ENCODE measurements around the gene CTCF.

Gene CTCF

DNA sequence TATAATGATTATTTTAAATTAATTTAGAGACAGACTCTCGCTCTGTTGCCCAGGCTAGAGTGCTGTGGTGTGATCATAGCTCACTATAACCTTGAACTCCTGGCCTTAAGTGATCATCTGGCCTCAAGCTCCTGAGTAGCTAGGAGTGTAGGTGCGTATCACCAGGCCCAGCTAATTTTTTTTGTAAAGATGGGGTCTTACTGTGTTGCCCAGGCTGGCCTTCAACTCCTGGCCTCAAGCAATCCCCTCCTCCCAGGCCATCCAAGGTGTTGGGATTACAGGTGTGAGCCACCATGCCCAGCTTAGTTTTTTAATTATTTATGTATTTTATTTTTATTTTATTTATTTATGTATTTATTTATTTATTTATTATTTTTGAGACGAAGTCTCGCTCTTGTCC, 17.9 kb downstream of the CTCF start:
- Mint-ChIP-seq H3K4me1 (ENCODE audit: low read depth) (peaks cover 23% of the 10 kb centered on the region), H3K36me3 (peaks cover 3% of the 10 kb centered on the region), H3K9me3 (ENCODE audit: low read depth) (no peaks in the 10 kb centered on the region), H3K27me3 (no peaks in the 10 kb centered on the region), H3K27ac (no peak overlapping the region), H3K4me3 (no peak overlapping the region)

DNA sequence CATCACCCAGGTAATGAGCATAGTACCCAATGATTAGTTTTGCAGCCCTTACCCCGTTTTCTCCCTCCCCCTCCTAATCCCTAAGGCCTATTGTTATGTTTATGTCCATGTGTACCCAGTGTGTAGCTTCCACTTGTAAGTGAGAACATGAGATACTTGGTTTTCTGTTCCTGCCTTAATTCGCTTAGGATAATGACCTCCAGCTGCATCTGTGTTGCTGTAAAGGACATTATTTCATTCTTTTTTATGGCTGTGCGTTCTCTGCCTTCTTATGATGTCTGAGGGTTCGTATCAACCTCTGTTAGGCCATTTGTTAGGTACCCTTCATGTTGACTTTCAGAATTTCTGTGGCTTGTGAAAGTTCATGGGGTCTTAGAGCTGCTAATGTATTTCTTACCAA, 31.0 kb downstream of the CTCF start:
- Mint-ChIP-seq H3K9me3 (ENCODE audit: low read depth) (no peaks in the 10 kb centered on the region), H3K27me3 (no peaks in the 10 kb centered on the region), H3K36me3 (peaks cover 1% of the 10 kb centered on the region), H3K27ac (no peak overlapping the region), H3K4me3 (no peak overlapping the region), H3K4me1 (ENCODE audit: low read depth) (peaks cover 40% of the 10 kb centered on the region)

DNA sequence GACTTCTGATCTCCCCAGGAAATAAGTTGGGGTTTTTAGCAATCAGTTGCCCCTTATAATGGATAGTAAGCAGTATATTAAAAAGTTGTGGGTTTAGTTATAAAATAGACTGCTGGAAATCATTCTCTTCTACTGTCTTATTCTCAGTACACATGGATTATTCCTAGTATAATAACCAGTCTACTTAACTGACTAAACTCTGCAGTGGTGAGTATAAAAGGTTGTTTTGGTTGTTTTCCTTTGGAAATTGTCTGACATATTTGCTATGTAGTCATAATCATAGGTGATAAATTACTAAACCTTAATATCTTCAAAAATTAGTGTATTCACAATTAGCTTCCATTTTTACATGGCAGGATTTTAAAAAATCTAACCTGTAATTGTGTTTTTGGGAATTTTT, 31.4 kb downstream of the CTCF start:
- H3K27ac Mint-ChIP-seq, result no peak overlapping the region
- peaks cover 40% of the 10 kb centered on the region for H3K4me1 Mint-ChIP-seq (ENCODE audit: low read depth)
- no peaks in the 10 kb centered on the region for H3K27me3 Mint-ChIP-seq
- H3K36me3 Mint-ChIP-seq, result no peaks in the 10 kb centered on the region
- H3K4me3 Mint-ChIP-seq, result no peak overlapping the region
- no peaks in the 10 kb centered on the region for H3K9me3 Mint-ChIP-seq (ENCODE audit: low read depth)

DNA sequence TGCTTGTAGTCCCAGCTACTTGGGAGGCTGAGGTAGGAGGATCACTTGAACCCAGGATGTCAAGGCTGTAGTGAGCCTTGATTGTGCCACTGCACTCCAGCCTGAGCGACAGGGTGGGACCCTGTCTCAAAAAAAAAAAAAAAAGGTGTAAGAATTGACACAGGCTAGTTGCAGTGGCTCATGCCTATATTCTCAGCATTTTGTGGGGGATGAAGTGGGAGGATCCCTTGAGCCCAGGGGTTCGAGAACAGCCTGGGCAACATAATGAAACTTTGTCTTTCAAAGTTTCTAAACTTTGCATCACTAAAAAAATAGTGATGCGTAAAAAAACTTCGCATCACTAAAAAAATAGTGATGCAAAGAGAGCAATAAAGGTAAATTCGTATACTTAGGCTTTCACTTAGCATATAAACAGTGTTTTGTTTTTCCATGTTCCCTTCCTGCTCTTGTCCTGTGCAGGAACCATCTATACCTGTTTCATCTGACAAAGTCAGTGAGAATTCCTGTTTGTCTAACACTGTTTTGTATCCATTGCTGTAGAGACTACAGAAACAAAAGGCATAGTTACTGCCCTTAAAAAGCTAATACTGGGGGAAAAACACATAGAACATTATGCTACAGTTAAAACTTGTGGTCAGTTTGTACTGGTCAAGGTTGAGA, 32.1 kb downstream of the CTCF start:
- H3K27ac Mint-ChIP-seq, result peak overlapping the region; percentile 61

DNA sequence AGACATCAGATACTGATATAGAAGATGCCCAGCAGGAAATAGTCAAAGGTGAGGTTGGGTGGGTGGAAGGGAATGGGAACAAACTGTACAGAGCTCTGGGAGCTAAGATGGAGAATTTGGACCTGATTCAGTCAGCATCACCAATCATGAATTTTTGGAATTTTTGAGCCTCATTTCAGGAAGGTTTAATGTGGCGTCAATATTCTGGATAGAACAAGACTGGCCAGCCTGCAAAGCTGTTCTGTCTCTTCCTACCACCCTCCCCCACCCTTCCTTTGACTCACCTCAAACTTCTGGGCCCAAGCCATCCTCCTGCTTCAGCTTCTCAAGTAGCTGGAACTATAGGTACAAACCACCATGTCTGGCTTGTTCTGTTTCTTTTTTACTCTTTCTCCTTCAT, 32.6 kb downstream of the CTCF start:
- Mint-ChIP-seq H3K27me3 (no peaks in the 10 kb centered on the region), H3K36me3 (peaks cover 2% of the 10 kb centered on the region), H3K4me3 (no peak overlapping the region), H3K4me1 (ENCODE audit: low read depth) (peaks cover 44% of the 10 kb centered on the region), H3K27ac (peak overlapping the region; percentile 41), H3K9me3 (ENCODE audit: low read depth) (no peaks in the 10 kb centered on the region)

More for the DNA sequence above, 32.1 kb downstream of the CTCF start:
- no peaks in the 10 kb centered on the region for H3K27me3 Mint-ChIP-seq
- H3K4me3 Mint-ChIP-seq, result no peak overlapping the region
- H3K9me3 Mint-ChIP-seq (ENCODE audit: low read depth), result no peaks in the 10 kb centered on the region
- peaks cover 41% of the 10 kb centered on the region for H3K4me1 Mint-ChIP-seq (ENCODE audit: low read depth)
- no peaks in the 10 kb centered on the region for H3K36me3 Mint-ChIP-seq

DNA sequence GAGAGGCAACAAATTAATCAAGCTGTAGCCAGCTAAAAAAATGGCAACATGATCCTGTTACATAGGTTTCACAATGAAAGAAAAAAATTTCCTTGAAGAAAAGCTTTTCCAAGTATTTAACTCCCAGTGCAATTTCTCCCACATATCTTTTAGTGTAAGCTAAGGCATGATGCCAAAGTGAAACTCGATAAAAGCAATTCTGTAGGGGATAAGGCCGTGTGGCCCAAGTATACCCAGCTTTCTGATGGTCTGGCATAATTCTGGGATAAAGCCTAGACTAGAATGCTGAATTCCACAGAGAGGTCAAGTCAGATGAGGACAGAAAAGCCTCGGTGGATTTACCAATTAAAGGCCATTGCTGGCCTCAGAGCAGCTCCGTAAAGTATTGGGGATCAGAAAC, 36.2 kb downstream of the CTCF start:
- Mint-ChIP-seq H3K4me1 (ENCODE audit: low read depth) (peaks cover 47% of the 10 kb centered on the region), H3K36me3 (peaks cover 2% of the 10 kb centered on the region), H3K4me3 (no peak overlapping the region), H3K9me3 (ENCODE audit: low read depth) (no peaks in the 10 kb centered on the region), H3K27me3 (no peaks in the 10 kb centered on the region), H3K27ac (peak overlapping the region; percentile 23)

DNA sequence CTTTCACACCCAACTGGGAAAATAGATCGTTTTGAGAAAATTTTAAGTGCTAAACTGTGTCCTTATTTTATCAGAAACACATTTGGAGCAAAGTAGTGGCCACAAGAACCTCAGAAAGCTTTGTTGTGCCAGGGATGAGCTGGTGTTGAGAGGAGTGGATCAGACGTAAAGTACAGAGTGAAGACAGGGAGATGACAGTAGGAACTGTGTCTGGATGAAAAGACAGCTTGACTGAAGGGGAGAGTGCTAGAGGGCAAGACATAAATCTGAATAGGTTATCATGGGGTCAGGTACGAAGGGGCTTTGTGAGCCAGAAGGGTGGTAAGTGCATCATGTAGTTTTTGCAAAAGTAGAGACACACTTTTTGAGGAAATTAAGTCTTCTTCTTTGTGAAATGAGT, 43.3 kb downstream of the CTCF start:
- H3K27ac Mint-ChIP-seq, result peak overlapping the region; percentile 72
- H3K36me3 Mint-ChIP-seq, result no peaks in the 10 kb centered on the region
- no peak overlapping the region for H3K4me3 Mint-ChIP-seq
- peaks cover 29% of the 10 kb centered on the region for H3K4me1 Mint-ChIP-seq (ENCODE audit: low read depth)
- no peaks in the 10 kb centered on the region for H3K9me3 Mint-ChIP-seq (ENCODE audit: low read depth)
- H3K27me3 Mint-ChIP-seq, result no peaks in the 10 kb centered on the region

DNA sequence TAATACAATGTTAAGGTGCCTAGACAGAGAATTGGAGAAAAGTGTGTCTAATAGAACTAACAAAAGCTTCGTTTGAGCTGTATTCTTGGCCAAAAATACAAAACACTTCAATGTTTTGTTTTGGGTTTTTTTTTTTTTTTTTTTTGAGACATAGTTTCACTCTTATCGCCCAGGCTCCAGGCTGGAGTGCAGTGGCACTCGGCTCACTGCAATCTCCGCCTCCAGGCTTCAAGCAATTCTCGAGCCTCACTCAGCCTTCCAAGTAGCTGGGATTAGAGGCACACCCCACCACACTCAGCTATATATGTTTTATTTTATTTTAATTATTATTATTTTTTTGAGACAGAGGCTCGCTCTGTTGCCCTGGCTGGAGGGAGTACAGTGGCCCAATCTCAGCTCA, 44.3 kb downstream of the CTCF start:
- Mint-ChIP-seq H3K4me3 (no peak overlapping the region), H3K27ac (peak overlapping the region; percentile 25), H3K9me3 (ENCODE audit: low read depth) (no peaks in the 10 kb centered on the region), H3K4me1 (ENCODE audit: low read depth) (peaks cover 24% of the 10 kb centered on the region), H3K27me3 (no peaks in the 10 kb centered on the region), H3K36me3 (no peaks in the 10 kb centered on the region)

DNA sequence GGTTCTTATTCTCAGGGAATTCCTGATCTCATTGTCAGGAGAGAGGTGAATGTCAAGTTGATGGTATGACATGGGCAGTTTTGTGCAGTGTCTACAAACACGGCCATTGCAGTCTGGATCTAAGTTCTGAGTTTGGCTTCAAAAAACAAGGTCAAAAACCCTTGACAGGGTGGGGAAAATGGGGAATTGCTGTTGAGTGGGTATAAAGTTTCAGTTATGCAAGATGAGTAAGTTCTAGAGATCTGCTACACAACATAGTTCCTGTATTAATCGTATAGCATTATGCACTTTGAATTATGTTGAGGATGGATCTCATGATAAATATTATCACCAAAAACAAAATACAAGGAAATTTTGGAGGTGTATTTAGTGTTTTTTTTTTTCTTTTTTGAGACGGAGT, 46.0 kb downstream of the CTCF start:
- Mint-ChIP-seq H3K4me3 (no peak overlapping the region), H3K4me1 (ENCODE audit: low read depth) (peaks cover 21% of the 10 kb centered on the region), H3K9me3 (ENCODE audit: low read depth) (no peaks in the 10 kb centered on the region), H3K36me3 (peaks cover 2% of the 10 kb centered on the region), H3K27me3 (no peaks in the 10 kb centered on the region), H3K27ac (no peak overlapping the region)

DNA sequence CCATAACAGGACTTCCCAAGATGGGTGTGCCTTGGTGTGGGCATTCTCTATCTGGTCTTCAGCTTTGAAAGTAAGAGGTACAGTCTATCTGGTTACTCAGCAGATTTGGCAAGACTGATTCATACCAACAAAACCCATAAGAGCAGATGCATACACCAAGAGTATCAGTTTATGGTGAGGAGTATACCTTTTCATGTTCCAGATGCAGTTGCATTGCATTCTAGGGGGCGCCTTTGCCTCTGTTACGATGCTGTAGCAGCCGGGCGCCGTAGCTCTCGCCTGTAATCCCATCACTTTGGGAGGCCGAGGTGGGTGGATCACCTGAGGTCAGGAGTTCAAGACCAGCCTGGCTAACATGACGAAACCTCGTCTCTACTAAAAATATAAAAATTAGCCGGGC, 51.5 kb downstream of the CTCF start:
- H3K9me3 Mint-ChIP-seq (ENCODE audit: low read depth), result no peaks in the 10 kb centered on the region
- H3K4me1 Mint-ChIP-seq (ENCODE audit: low read depth), result peaks cover 4% of the 10 kb centered on the region
- H3K4me3 Mint-ChIP-seq, result no peak overlapping the region
- no peak overlapping the region for H3K27ac Mint-ChIP-seq
- H3K27me3 Mint-ChIP-seq, result no peaks in the 10 kb centered on the region
- H3K36me3 Mint-ChIP-seq, result peaks cover 3% of the 10 kb centered on the region

DNA sequence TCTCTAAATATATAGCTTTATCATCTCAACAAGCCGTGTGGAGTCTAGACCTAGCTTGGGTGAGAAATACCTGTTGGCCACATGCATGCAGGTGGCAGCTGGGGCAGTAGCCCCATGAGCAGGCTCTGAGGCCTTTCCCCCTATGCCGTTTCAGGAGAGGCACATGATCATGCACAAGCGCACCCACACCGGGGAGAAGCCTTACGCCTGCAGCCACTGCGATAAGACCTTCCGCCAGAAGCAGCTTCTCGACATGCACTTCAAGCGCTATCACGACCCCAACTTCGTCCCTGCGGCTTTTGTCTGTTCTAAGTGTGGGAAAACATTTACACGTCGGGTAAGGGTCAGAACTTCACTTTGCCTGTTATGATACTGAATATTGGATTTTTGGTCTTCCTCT, 65.9 kb downstream of the CTCF start:
- Mint-ChIP-seq H3K27ac (no peak overlapping the region), H3K27me3 (no peaks in the 10 kb centered on the region), H3K36me3 (peaks cover 8% of the 10 kb centered on the region), H3K4me1 (ENCODE audit: low read depth) (no peaks in the 10 kb centered on the region), H3K4me3 (no peak overlapping the region), H3K9me3 (ENCODE audit: low read depth) (no peaks in the 10 kb centered on the region)

DNA sequence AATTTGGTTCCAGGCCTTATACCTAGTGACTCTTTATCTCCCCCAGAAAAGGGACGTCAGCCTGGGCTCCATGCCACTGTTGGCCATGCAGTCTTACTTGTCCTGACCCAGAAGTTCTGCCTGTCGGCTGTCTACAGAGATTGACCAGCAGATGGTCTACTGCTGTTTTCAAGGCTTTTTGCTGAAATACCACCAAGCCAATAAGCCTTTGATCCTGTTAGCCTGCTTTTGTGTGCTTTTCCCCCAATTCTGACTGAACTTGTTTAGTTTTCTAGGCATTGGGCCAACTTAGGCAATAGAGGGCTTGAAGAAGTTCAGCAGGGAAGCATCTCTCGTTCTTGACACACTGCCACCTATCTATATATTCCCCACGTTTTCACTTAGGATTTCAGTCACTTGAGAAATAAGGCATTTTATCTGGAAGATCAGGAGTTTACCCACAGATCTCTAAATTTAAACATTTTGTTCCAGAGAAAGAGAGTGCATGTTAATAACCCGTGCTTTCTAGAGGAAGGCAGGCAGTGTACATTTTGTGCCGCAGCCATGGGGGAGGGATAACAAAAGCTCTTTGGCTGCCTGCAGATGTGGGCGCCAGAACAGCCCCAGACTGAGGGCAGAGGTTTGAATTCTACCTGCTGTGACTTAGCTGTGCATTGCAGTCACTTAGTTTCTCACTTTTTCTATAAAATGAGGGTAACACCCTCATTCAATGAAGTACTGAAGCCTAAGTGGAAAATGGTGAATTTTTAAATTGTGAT, 70.3 kb downstream of the CTCF start:
- no peak overlapping the region for H3K4me3 Mint-ChIP-seq
- no peak overlapping the region for H3K27ac Mint-ChIP-seq
- no peaks in the 10 kb centered on the region for H3K27me3 Mint-ChIP-seq
- H3K9me3 Mint-ChIP-seq (ENCODE audit: low read depth), result no peaks in the 10 kb centered on the region
- H3K36me3 Mint-ChIP-seq, result peaks cover 6% of the 10 kb centered on the region
- no peaks in the 10 kb centered on the region for H3K4me1 Mint-ChIP-seq (ENCODE audit: low read depth)

DNA sequence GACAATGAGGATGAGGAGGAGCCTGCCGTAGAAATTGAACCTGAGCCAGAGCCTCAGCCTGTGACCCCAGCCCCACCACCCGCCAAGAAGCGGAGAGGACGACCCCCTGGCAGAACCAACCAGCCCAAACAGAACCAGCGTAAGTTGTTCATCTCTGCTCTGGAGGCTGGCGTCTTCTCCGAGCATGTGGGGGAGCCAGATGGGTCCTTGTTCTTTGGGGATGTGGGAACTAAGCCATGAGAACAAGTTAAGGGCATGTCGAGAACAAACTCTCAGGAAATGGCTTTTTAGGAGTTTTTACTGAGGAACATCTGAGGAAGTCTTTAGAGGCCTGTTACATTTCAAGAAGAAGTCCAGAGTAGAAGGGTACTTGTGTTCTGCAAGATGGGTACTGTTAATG, 74.4 kb downstream of the CTCF start:
- Mint-ChIP-seq H3K9me3 (ENCODE audit: low read depth) (no peaks in the 10 kb centered on the region), H3K4me1 (ENCODE audit: low read depth) (no peaks in the 10 kb centered on the region), H3K27me3 (no peaks in the 10 kb centered on the region), H3K36me3 (no peaks in the 10 kb centered on the region), H3K27ac (no peak overlapping the region), H3K4me3 (no peak overlapping the region)

DNA sequence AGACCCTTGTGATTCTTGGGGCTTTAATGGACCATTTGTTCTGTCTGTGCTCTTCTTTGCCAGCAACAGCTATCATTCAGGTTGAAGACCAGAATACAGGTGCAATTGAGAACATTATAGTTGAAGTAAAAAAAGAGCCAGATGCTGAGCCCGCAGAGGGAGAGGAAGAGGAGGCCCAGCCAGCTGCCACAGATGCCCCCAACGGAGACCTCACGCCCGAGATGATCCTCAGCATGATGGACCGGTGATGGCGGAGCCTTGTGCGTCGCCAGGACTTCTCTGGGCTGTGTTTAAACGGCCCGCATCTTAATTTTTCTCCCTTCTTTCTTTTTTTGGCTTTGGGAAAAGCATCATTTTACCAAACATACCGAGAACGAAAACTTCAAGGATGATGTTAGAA, 75.3 kb downstream of the CTCF start:
- H3K9me3 Mint-ChIP-seq (ENCODE audit: low read depth), result no peaks in the 10 kb centered on the region
- H3K27ac Mint-ChIP-seq, result no peak overlapping the region
- no peak overlapping the region for H3K4me3 Mint-ChIP-seq

DNA sequence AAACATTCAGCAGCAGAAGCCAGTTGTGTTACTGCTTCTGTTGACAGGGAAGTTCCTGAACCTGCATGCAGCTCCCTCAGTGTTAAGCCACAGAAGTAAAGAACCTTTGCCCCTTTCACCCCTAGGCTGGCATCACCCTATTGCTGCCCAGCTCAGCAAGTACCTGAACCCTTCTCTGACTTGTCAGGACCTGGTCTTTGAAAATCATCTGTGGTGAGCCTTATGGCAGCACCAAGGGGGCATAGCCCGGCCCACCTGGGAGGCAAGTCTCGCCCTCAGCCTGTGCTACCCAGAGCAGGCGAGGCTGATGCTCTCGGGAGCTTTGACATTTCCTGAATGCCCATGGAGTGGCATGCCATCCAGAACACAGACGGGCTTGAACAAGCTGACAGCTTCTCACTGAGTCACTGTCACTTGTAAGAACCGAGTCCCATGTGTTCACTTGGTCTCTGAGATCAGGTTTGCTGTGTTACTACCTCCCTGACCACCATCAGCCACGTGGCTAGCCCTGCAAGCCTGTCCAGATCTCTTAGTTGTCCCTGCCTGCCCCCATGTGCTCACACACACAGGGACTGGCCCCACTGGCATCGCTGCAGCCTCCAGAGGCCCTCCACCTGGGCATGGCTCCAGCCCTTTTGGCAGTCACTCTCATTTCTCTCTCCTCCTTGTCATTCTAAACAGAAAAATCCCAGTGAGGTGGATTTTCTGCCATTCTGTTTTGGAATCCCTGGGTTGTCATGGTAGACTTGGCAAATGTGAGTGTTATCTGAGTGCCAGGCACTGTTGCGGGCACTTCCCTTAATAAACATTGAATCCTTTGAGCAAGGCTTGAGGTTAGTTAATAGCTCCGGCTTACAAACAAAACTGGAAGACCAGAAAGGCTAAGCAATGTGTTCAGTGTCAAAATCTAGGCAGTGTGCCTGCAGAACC, 79.7 kb downstream of the CTCF start:
- Mint-ChIP-seq H3K4me3 (no peak overlapping the region), H3K9me3 (ENCODE audit: low read depth) (no peaks in the 10 kb centered on the region), H3K27ac (no peak overlapping the region), H3K36me3 (no peaks in the 10 kb centered on the region), H3K27me3 (no peaks in the 10 kb centered on the region), H3K4me1 (ENCODE audit: low read depth) (peaks cover 6% of the 10 kb centered on the region)

More for the DNA sequence above, 75.3 kb downstream of the CTCF start:
- Mint-ChIP-seq H3K36me3 (no peaks in the 10 kb centered on the region), H3K4me1 (ENCODE audit: low read depth) (no peaks in the 10 kb centered on the region), H3K27me3 (no peaks in the 10 kb centered on the region)

Data from activated naive CD8-positive, alpha-beta T cell (primary cell).